Calu3 (cell line): Measurements from ENCODE around the gene ADAM15. TPM values are rescaled to one million over a fixed set of nuclear protein-coding genes. Genes with fewer than 3 reads are reported as not detected.
A peak's percentile ranks its signal among the peaks of the same experiment; 100 is the strongest.

Source experiments
- BruUV-seq: library from RNA; stranded (reverse); fragments of 400-500 nt; replicated peaks from 2 replicates; lab custom pipeline; 2021; lab: Mats Ljungman, UMichigan
- CTCF ChIA-PET: fragments of 300-600 bp; sonication (Branson Sonifier 250); formaldehyde crosslinking; loops from one replicate; lab custom pipeline; 2022; ENCODE audit warnings: antibody characterized with exemption; lab: Charles Lee
- DNase-seq: peaks from one replicate; pipeline ENCODE4 v3.0.0; 2022
- H3K27ac Mint-ChIP-seq: one replicate; pipeline ENCODE4 v1.8.0; 2022; ENCODE audit warnings: mixed read lengths; ENCODE audit not compliant: unreplicated experiment
- H3K27me3 Mint-ChIP-seq: one replicate; pipeline ENCODE4 v1.8.0; 2022; ENCODE audit warnings: mixed read lengths; ENCODE audit not compliant: unreplicated experiment
- H3K36me3 Mint-ChIP-seq: one replicate; pipeline ENCODE4 v1.8.0; 2022; ENCODE audit warnings: mild to moderate bottlenecking, moderate library complexity, mixed read lengths; ENCODE audit not compliant: insufficient read depth, unreplicated experiment
- H3K4me1 Mint-ChIP-seq: one replicate; pipeline ENCODE4 v1.8.0; 2022; ENCODE audit warnings: mild to moderate bottlenecking, low read depth, mixed read lengths; ENCODE audit not compliant: unreplicated experiment
- H3K4me3 Mint-ChIP-seq: one replicate; pipeline ENCODE4 v1.8.0; 2022; ENCODE audit warnings: mild to moderate bottlenecking, low read depth, moderate library complexity, mixed read lengths; ENCODE audit not compliant: unreplicated experiment
- H3K9me3 Mint-ChIP-seq: one replicate; pipeline ENCODE4 v1.8.0; 2022; ENCODE audit warnings: low read depth, mixed read lengths; ENCODE audit not compliant: unreplicated experiment
- CTCF ChIP-seq: fragments of 200-600 bp; IDR thresholded peaks from one replicate; pipeline ENCODE4 v1.8.0; 2022; ENCODE audit warnings: antibody characterized with exemption; ENCODE audit not compliant: unreplicated experiment
- intact Hi-C: fragments of 100-400 bp; cut with micrococcal nuclease; formaldehyde crosslinking; loops from one replicate; pipeline ENCODE4 v1.10.0; 2022; ENCODE audit not compliant: unreplicated experiment
- total RNA-seq: library from RNA; stranded (reverse); gene quantifications from 2 replicates; pipeline ENCODE4 v1.2.3, GENCODE V29; 2022

ADAM15 gene
- total RNA-seq, 1 experiment from 2014 or later = 99.1 TPM

- Mint-ChIP-seq H3K9me3 (no peaks in the 10 kb centered on the region), H3K36me3 (peaks cover 37% of the 10 kb centered on the region), H3K4me3 (peak overlapping the region; percentile 96), H3K4me1 (peaks cover 44% of the 10 kb centered on the region), H3K27ac (peak overlapping the region; percentile 62), H3K27me3 (peaks cover 44% of the 10 kb centered on the region)
- peak; percentile 88 for TF ChIP-seq CTCF
- CTCF ChIA-PET = interaction anchor here (0.6 to 2.2 kb wide), 24 partner anchors 9 to 416 kb away, joined by 3 to 28 read pairs (median 8); partner anchors contain the start of genes ADAM15, EFNA4, KCNN3 and KRTCAP2
- DNase-seq = peak; percentile 97
- BruUV-seq = no TSS peak
- intact Hi-C loops = loop anchor here (1.0 to 5.0 kb wide), 3 partner anchors 22 to 526 kb away; partner anchors contain the start of genes EFNA4 and UBE2Q1
Measured at GRCh38 chr1:155084722-155085503, 33.8 kb downstream of the ADAM15 start.

GRCh38 chr1:155085504-155086127, 34.5 kb downstream of the ADAM15 start:
- Mint-ChIP-seq H3K4me3 (peak overlapping the region; percentile 96), H3K27ac (peak overlapping the region; percentile 62), H3K36me3 (peaks cover 36% of the 10 kb centered on the region), H3K4me1 (peaks cover 44% of the 10 kb centered on the region), H3K9me3 (no peaks in the 10 kb centered on the region), H3K27me3 (peaks cover 39% of the 10 kb centered on the region)
- no TSS peak for BruUV-seq
- intact Hi-C loops = loop anchor here (2.0 kb wide), 1 partner anchor 527 kb away; the partner anchor contains the start of gene UBE2Q1
- no peak for TF ChIP-seq CTCF
- CTCF ChIA-PET = interaction anchor here (0.6 to 2.2 kb wide), 20 partner anchors 10 to 416 kb away, joined by 3 to 28 read pairs (median 10); partner anchors contain the start of genes ADAM15, EFNA4, KRTCAP2 and PMVK
- DNase-seq = peak; percentile 77

- H3K4me3 Mint-ChIP-seq = peak overlapping the region; percentile 96
Measured at GRCh38 chr1:155086128-155086741, 35.1 kb downstream of the ADAM15 start.

More at GRCh38 chr1:155086128-155086741, 35.1 kb downstream of the ADAM15 start:
- peak; percentile 100 for TF ChIP-seq CTCF
- H3K27ac Mint-ChIP-seq = no peak overlapping the region
- BruUV-seq = no TSS peak
- CTCF ChIA-PET = interaction anchor here (0.6 to 2.1 kb wide), 6 partner anchors 11 to 90 kb away, joined by 3 to 26 read pairs (median 10); no protein-coding TSS in a partner anchor
- peaks cover 34% of the 10 kb centered on the region for H3K27me3 Mint-ChIP-seq
- H3K9me3 Mint-ChIP-seq = no peaks in the 10 kb centered on the region
- peaks cover 36% of the 10 kb centered on the region for H3K36me3 Mint-ChIP-seq
- DNase-seq = peak; percentile 85
- peaks cover 42% of the 10 kb centered on the region for H3K4me1 Mint-ChIP-seq
- intact Hi-C loops = no loop called here
